Kidney (tissue), 14 donors: ENCODE measurements around the gene CDK19. TPM values are rescaled to one million over a fixed set of nuclear protein-coding genes. Genes with fewer than 3 reads are reported as not detected.
"Not testable (repeated sequence)": the region's sequence is repeated elsewhere in the genome, so short reads cannot be mapped to it uniquely, and the experiment has no call there.

ENCODE experiments used
- DNase-seq, 5 donors: peaks; one replicate each; pipeline ENCODE4 v3.0.0-alpha.2; 2013 to 2020
- FAIRE-seq: peaks from 2 replicates; lab custom pipeline; 2012; peaks lifted over from hg19 to GRCh38; lab: Jason Lieb, UNC
- H3K27ac ChIP-seq, 2 donors: one replicate each; pipeline ENCODE4 v1.7.0; 2013; ENCODE audit warnings: low read depth in 2 of 2, low read length in 2 of 2, inconsistent platforms in 1 of 2
- H3K27me3 ChIP-seq: one replicate; pipeline ENCODE4 v1.7.1; 2013; ENCODE audit warnings: low read length, inconsistent platforms; ENCODE audit not compliant: control insufficient read depth, insufficient read depth
- H3K36me3 ChIP-seq, 3 donors: one replicate each; pipeline versions ENCODE4 v1.7.0 to v1.7.1; 2013; ENCODE audit warnings: low read length in 3 of 3, control low read depth in 1 of 3, inconsistent platforms in 1 of 3; ENCODE audit not compliant: insufficient read depth in 3 of 3, control insufficient read depth in 2 of 3
- H3K4me1 ChIP-seq, 3 donors: one replicate each; pipeline versions ENCODE4 v1.7.0 to v1.7.1; 2013; ENCODE audit warnings: low read length in 3 of 3, inconsistent platforms in 1 of 3, low read depth in 1 of 3; ENCODE audit not compliant: control insufficient read depth in 2 of 3, insufficient read depth in 2 of 3
- H3K4me3 ChIP-seq, 3 donors: one replicate each; pipeline versions ENCODE4 v1.7.0 to v1.8.1; 2013; ENCODE audit warnings: low read length in 3 of 3, control low read depth in 1 of 3, inconsistent platforms in 1 of 3
- H3K9ac ChIP-seq, 3 donors: one replicate each; pipeline versions ENCODE4 v1.7.0 to v1.7.1; 2013; ENCODE audit warnings: low read length in 3 of 3, control low read depth in 1 of 3, inconsistent platforms in 1 of 3
- H3K9me3 ChIP-seq, 3 donors: one replicate each; pipeline versions ENCODE4 v1.7.0 to v1.7.1; 2013; ENCODE audit warnings: low read length in 3 of 3, control low read depth in 1 of 3, inconsistent platforms in 1 of 3; ENCODE audit not compliant: control insufficient read depth in 2 of 3, insufficient read depth in 1 of 3
- intact Hi-C: fragments of 100-400 bp; cut with DNase I; formaldehyde crosslinking; loops from one replicate; pipeline ENCODE4 v1.11.1; 2022
- polyA plus RNA-seq: library from polyadenylated mRNA; stranded (reverse); fragments of 350-450 nt; fragmentation: Illumina TruSeq; extraction: RNeasy Lipid Tissue Mini Kit (QIAGEN cat#74804); gene quantifications from one replicate; pipeline ENCODE4 v1.2.3, GENCODE V29; 2014; ENCODE audit warnings: low read depth, low replicate concordance; ENCODE audit not compliant: insufficient read depth
- total RNA-seq: library from RNA; stranded (reverse); fragmentation: NEBNext Ultra II Directional; extraction: Animal tissue kit (Norgen Biotek cat#: 25700); gene quantifications from one replicate; pipeline ENCODE4 v1.2.1, GENCODE V29; 2021
- TF ChIP-seq, protein P1 (sequence below): IDR thresholded peaks from 3 replicates; pipeline ENCODE4 v1.5.1; 2012; ENCODE audit warnings: mild to moderate bottlenecking, moderate library complexity, borderline replicate concordance; ENCODE audit not compliant: insufficient read depth; ENCODE audit errors: extremely low read depth
- donor health status: control.
- donor health status: control.
- donor health status: control.
- donor health status: control.
- donor health status: control.
- donor health status: DM: yes; HTN: yes; CAD: no.
- donor health status: Normal renal cell carcinoma (clear cell type).

Gene CDK19
- total and polyA plus RNA-seq, 2 donors from 2014 or later, result 4.9 to 20.4 TPM

DNA sequence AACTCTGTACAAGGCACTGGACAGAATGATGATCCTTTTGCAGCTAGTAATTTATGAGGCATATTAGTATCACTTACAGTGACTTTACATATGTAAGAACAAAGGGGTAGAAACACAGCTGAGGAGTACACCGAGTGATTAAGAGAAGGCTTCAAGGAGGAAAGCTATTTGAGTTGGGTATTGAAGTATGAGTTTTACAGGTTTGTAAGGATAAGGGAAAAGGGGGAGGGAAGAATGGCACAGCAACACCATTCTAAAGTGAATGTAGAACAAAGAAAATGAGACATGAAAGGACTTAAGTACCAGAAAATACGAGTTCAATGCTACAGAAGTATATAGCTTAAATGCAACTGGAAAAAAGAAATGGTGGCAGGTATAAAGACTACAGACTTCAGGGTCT lies 5.5 kb downstream of the CDK19 start:
- DNase-seq (no peak), FAIRE-seq (no peak)
- H3K36me3 ChIP-seq, result no peaks in the 10 kb centered on the region
- H3K27me3 ChIP-seq, result no peaks in the 10 kb centered on the region
- intact Hi-C loops, result no loop called here
- H3K27ac ChIP-seq, result no peak overlapping the region
- H3K4me1 ChIP-seq, result peaks cover 2 to 4% (median 3%) of the 10 kb centered on the region in 3 donors
- no peak overlapping the region for H3K4me3 ChIP-seq
- TF ChIP-seq, protein P1, sequence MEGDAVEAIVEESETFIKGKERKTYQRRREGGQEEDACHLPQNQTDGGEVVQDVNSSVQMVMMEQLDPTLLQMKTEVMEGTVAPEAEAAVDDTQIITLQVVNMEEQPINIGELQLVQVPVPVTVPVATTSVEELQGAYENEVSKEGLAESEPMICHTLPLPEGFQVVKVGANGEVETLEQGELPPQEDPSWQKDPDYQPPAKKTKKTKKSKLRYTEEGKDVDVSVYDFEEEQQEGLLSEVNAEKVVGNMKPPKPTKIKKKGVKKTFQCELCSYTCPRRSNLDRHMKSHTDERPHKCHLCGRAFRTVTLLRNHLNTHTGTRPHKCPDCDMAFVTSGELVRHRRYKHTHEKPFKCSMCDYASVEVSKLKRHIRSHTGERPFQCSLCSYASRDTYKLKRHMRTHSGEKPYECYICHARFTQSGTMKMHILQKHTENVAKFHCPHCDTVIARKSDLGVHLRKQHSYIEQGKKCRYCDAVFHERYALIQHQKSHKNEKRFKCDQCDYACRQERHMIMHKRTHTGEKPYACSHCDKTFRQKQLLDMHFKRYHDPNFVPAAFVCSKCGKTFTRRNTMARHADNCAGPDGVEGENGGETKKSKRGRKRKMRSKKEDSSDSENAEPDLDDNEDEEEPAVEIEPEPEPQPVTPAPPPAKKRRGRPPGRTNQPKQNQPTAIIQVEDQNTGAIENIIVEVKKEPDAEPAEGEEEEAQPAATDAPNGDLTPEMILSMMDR, result no peak
- H3K9ac ChIP-seq, result no peak overlapping the region
- no peaks in the 10 kb centered on the region for H3K9me3 ChIP-seq

DNA sequence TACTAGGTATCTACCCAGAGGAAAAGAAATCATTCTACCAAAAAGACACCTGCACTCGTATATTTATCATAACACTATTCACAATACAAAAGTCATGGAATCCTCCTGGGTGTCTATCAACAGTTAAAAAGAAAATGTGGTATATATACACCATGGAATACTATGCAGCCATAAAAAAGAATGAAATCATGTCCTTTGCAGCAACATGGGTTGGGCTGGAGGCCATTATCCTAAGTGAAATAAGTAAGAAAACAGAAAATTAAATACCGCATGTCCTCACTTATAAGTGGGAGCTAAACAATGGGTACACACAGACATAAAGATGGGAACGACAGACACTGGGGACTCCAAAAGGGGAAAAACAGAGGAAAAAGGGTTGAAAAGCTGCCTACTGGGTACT lies 13.1 kb downstream of the CDK19 start:
- H3K4me1 ChIP-seq, DNase-seq, H3K27ac ChIP-seq, H3K36me3 ChIP-seq, H3K27me3 ChIP-seq, intact Hi-C loops, H3K4me3 ChIP-seq, FAIRE-seq, H3K9me3 ChIP-seq, H3K9ac ChIP-seq: not testable (repeated sequence)

DNA sequence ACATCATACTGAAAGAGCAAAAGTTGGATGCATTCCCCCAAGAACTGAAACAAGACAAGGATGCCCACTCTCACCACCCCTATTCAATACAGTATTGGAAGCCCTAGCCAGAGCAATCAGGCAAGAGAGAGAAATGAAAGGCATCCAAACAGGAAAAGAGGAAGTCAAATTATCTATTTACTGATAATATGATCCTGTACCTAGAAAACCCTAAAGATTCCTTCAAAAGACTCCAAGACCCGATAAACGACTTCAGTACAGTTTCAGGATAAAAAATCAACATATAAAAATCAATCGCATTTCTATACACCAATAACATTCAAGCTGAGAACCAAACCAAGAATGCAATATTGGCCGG lies 14.5 kb downstream of the CDK19 start:
- no peaks in the 10 kb centered on the region for H3K36me3 ChIP-seq
- H3K9me3 ChIP-seq, result peaks cover 0 to 4% (median 0%) of the 10 kb centered on the region in 3 donors
- FAIRE-seq, result no peak
- no peak for DNase-seq
- no peak overlapping the region for H3K9ac ChIP-seq
- no peak overlapping the region for H3K27ac ChIP-seq
- no peaks in the 10 kb centered on the region for H3K27me3 ChIP-seq
- H3K4me1 ChIP-seq, result no peaks in the 10 kb centered on the region
- intact Hi-C loops, result no loop called here
- no peak overlapping the region for H3K4me3 ChIP-seq
- TF ChIP-seq, protein P1, result no peak

DNA sequence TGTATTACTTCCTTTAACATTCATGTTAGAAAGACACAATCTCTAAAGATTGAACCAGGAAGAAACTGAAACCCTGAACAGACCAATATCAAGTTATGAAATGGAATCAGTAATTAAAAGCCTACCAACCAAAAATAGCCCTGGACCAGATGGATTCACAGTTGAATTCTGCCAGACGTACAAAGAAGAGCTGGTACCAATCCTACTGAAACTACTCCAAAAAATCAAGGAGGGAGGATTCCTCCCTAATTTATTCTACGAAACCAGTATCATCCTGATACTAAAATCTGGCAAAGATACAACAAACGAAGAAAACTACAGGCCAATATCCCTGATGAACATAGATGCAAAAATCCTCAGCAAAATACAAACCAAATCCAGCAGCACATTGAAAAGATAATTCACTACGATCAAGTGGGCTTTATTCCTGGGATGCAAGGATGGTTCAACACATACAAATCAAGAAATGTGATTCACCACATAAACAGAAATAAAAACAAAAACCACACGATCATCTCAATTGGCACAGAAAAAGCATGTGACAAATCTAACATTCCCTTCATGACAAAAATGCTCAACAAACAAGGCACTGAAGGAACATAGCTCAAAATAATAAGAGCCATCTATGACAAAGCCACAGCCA lies 15.0 kb downstream of the CDK19 start:
- FAIRE-seq (no peak), DNase-seq (no peak)
- Histone ChIP-seq H3K27ac (no peak overlapping the region), H3K4me3 (no peak overlapping the region), H3K36me3 (no peaks in the 10 kb centered on the region), H3K9ac (no peak overlapping the region), H3K9me3 (peaks cover 0 to 4% (median 0%) of the 10 kb centered on the region in 3 donors), H3K27me3 (no peaks in the 10 kb centered on the region), H3K4me1 (no peaks in the 10 kb centered on the region)
- intact Hi-C loops, result no loop called here
- TF ChIP-seq, protein P1, result no peak
